Esophagus squamous epithelium (tissue), 5 donors: ENCODE results near the gene RYR1. TPM values are rescaled to one million over a fixed set of nuclear protein-coding genes. Genes with fewer than 3 reads are reported as not detected.
A peak's percentile ranks its signal among the peaks of the same experiment; 100 is the strongest.

ENCODE experiments used
- DNase-seq: peaks from one replicate; lab custom pipeline; 2025; lab: John Stamatoyannopoulos, UW
- H3K27ac ChIP-seq, 4 donors: fragments of 200-600 bp; sonication (generic); one replicate each; pipeline ENCODE4 v1.5.1; 2016 to 2019; ENCODE audit warnings: mild to moderate bottlenecking in 1 of 4
- H3K27me3 ChIP-seq, 4 donors: fragments of 200-600 bp; sonication (generic); 1 replicate in 3 of 4; 2 replicates in 1 of 4; pipeline versions ENCODE4 v1.5.1 to v1.6.0; 2017 to 2021; ENCODE audit warnings: antibody characterized with exemption in 1 of 4
- H3K36me3 ChIP-seq, 3 donors: fragments of 200-600 bp; sonication (generic); one replicate each; pipeline ENCODE4 v1.5.1; 2016 to 2019
- H3K4me1 ChIP-seq, 3 donors: fragments of 200-600 bp; sonication (generic); one replicate each; pipeline ENCODE4 v1.5.1; 2017 to 2019
- H3K4me3 ChIP-seq, 4 donors: fragments of 200-600 bp; sonication (generic); 1 replicate in 3 of 4; 2 replicates in 1 of 4; pipeline ENCODE4 v1.5.1; 2016 to 2019; ENCODE audit warnings: mild to moderate bottlenecking in 2 of 4, moderate library complexity in 1 of 4
- H3K9me3 ChIP-seq, 3 donors: fragments of 200-600 bp; sonication (generic); one replicate each; pipeline ENCODE4 v1.5.1; 2016 to 2019
- CTCF ChIP-seq, 6 experiments: fragments of 450-650 bp in 4 of 6; fragments of 200-600 bp in 2 of 6; sonication (generic) in 2 of 6; IDR thresholded peaks; one replicate each; pipeline ENCODE4 v1.5.1; 2016 to 2019; ENCODE audit warnings: antibody characterized with exemption in 6 of 6, mild to moderate bottlenecking in 4 of 6, moderate library complexity in 4 of 6
- POLR2A ChIP-seq, 4 donors: fragments of 450-650 bp; IDR thresholded peaks; one replicate each; pipeline ENCODE4 v1.6.1; 2017; ENCODE audit warnings: antibody characterized with exemption in 4 of 4, mild to moderate bottlenecking in 4 of 4, moderate library complexity in 3 of 4
- WGBS, 2 donors: methylation state at CpG; one replicate each; pipeline ENCODE4 v1.1.5; 2018; 5-methylcytosine and 5-hydroxymethylcytosine counted together
- intact Hi-C: fragments of 100-400 bp; cut with DNase I; formaldehyde crosslinking; loops from one replicate; pipeline ENCODE4 v1.15.0; 2022
- total RNA-seq, 4 donors: library from RNA; depleted of rRNA; stranded (reverse); fragments of >200 nt; gene quantifications; one replicate each; pipeline ENCODE4 v1.1.0, GENCODE V29; 2016
- donor health status: DM: yes; HTN: yes; CAD: no.

Gene RYR1
- total RNA-seq, 4 donors from 2014 or later, result 11.2 to 18.3 (median 13.8) TPM

- H3K9me3 ChIP-seq, result peaks cover 0 to 16% (median 13%) of the 10 kb centered on the region in 3 donors
- DNase-seq, result no peak
- 100% methylated on average over 1 of the region's 2 CpGs; no CpG with 5 or more reads in 1 of the 2 donors for WGBS, 2 donors
- H3K4me3 ChIP-seq, result no peak overlapping the region
- intact Hi-C loops, result no loop called here
- no peaks in the 10 kb centered on the region for H3K36me3 ChIP-seq
- H3K27me3 ChIP-seq, result peaks cover 0 to 22% (median 0%) of the 10 kb centered on the region in 4 donors
- peaks cover 0 to 3% (median 0%) of the 10 kb centered on the region in 3 donors for H3K4me1 ChIP-seq
- TF ChIP-seq CTCF (IDR thresholded peaks at IDR 0.05) (no peak), POLR2A (IDR thresholded peaks at IDR 0.05) (no peak)
- no peak overlapping the region for H3K27ac ChIP-seq
Observed at GRCh38 chr19:38531515-38531914, 98.0 kb downstream of the RYR1 start.

- no peak for DNase-seq
- peaks cover 0 to 16% (median 13%) of the 10 kb centered on the region in 3 donors for H3K9me3 ChIP-seq
- intact Hi-C loops, result no loop called here
- H3K4me1 ChIP-seq, result peaks cover 0 to 8% (median 2%) of the 10 kb centered on the region in 3 donors
- TF ChIP-seq POLR2A (IDR thresholded peaks at IDR 0.05) (no peak), CTCF (IDR thresholded peaks at IDR 0.05) (no peak)
- peaks cover 0 to 16% (median 0%) of the 10 kb centered on the region in 4 donors for H3K27me3 ChIP-seq
- WGBS, 2 donors, result 68% methylated on average over 3 of the region's 3 CpGs
- H3K36me3 ChIP-seq, result no peaks in the 10 kb centered on the region
- H3K27ac ChIP-seq, result no peak overlapping the region
- H3K4me3 ChIP-seq, result no peak overlapping the region
Observed at GRCh38 chr19:38532939-38533338, 99.4 kb downstream of the RYR1 start.

GRCh38 chr19:38534574-38534973, 101.1 kb downstream of the RYR1 start:
- Histone ChIP-seq H3K27ac (no peak overlapping the region), H3K9me3 (peaks cover 0 to 16% (median 13%) of the 10 kb centered on the region in 3 donors), H3K4me3 (no peak overlapping the region), H3K4me1 (peaks cover 3 to 24% (median 8%) of the 10 kb centered on the region in 3 donors), H3K27me3 (peaks cover 0 to 7% (median 0%) of the 10 kb centered on the region in 4 donors), H3K36me3 (no peaks in the 10 kb centered on the region)
- WGBS, 2 donors, result 89 to 95% methylated on average over 8 of the region's 8 CpGs
- intact Hi-C loops, result no loop called here
- TF ChIP-seq CTCF (IDR thresholded peaks at IDR 0.05) (no peak), POLR2A (IDR thresholded peaks at IDR 0.05) (no peak)
- no peak for DNase-seq

GRCh38 chr19:38535212-38535611, 101.7 kb downstream of the RYR1 start:
- Histone ChIP-seq H3K36me3 (no peaks in the 10 kb centered on the region), H3K27ac (no peak overlapping the region), H3K4me3 (no peak overlapping the region), H3K27me3 (peaks cover 0 to 7% (median 0%) of the 10 kb centered on the region in 4 donors), H3K4me1 (peaks cover 3 to 29% (median 8%) of the 10 kb centered on the region in 3 donors), H3K9me3 (peaks cover 0 to 16% (median 13%) of the 10 kb centered on the region in 3 donors)
- DNase-seq, result no peak
- intact Hi-C loops, result no loop called here
- WGBS, 2 donors, result 81 to 100% methylated on average over 1 to 3 of the region's 3 CpGs
- TF ChIP-seq CTCF (IDR thresholded peaks at IDR 0.05) (no peak), POLR2A (IDR thresholded peaks at IDR 0.05) (no peak)

GRCh38 chr19:38537071-38537936, 103.8 kb downstream of the RYR1 start:
- 91 to 97% methylated on average over 20 of the region's 23 CpGs for WGBS, 2 donors
- no peak for DNase-seq
- peaks cover 0 to 7% (median 0%) of the 10 kb centered on the region in 4 donors for H3K27me3 ChIP-seq
- TF ChIP-seq CTCF (IDR thresholded peaks at IDR 0.05), result no peak
- TF ChIP-seq POLR2A (IDR thresholded peaks at IDR 0.05), result no peak
- H3K4me3 ChIP-seq, result no peak overlapping the region
- peak overlapping the region in 1 of 4 donors; percentile 6 for H3K27ac ChIP-seq
- H3K4me1 ChIP-seq, result peaks cover 3 to 36% (median 8%) of the 10 kb centered on the region in 3 donors
- H3K9me3 ChIP-seq, result peaks cover 0 to 16% (median 13%) of the 10 kb centered on the region in 3 donors
- H3K36me3 ChIP-seq, result no peaks in the 10 kb centered on the region
- intact Hi-C loops, result no loop called here
